GM10248 (cell line): ENCODE measurements around the gene SPINK8.
"Not testable (repeated sequence)": the region's sequence is repeated elsewhere in the genome, so short reads cannot be mapped to it uniquely, and the experiment has no call there.

Source experiments
- CTCF ChIA-PET: fragments of 300-600 bp; sonication (Branson Sonifier 250); formaldehyde crosslinking; extraction: SDS; loops from one replicate; lab custom pipeline; 2021; ENCODE audit warnings: antibody characterized with exemption; lab: Yijun Ruan, JAX
- POLR2A ChIA-PET: fragments of 350-650 bp; sonication (Branson Sonifier 250); formaldehyde crosslinking; extraction: SDS; loops from one replicate; lab custom pipeline; 2020; ENCODE audit warnings: antibody characterized with exemption; lab: Yijun Ruan, JAX
- DNase-seq: peaks from one replicate; pipeline ENCODE4 v3.0.0; 2012; ENCODE audit errors: extremely low spot score
- CTCF ChIP-seq: IDR thresholded peaks from 2 replicates; pipeline ENCODE4 v1.5.1; 2012; ENCODE audit warnings: mild to moderate bottlenecking, low read depth; ENCODE audit errors: extremely low read depth, missing control alignments, control extremely low read depth

Gene SPINK8

GRCh38 chr3:48274452-48274851 lies 59.0 kb downstream of the SPINK8 start:
- no peak for DNase-seq
- CTCF ChIA-PET, result interaction anchor here (0.9 to 14.0 kb wide), 9 partner anchors 11 to 336 kb away, joined by 3 to 308 read pairs (median 8); no protein-coding TSS in a partner anchor
- TF ChIP-seq CTCF, result no peak
- POLR2A ChIA-PET, result no interaction called here

DNA sequence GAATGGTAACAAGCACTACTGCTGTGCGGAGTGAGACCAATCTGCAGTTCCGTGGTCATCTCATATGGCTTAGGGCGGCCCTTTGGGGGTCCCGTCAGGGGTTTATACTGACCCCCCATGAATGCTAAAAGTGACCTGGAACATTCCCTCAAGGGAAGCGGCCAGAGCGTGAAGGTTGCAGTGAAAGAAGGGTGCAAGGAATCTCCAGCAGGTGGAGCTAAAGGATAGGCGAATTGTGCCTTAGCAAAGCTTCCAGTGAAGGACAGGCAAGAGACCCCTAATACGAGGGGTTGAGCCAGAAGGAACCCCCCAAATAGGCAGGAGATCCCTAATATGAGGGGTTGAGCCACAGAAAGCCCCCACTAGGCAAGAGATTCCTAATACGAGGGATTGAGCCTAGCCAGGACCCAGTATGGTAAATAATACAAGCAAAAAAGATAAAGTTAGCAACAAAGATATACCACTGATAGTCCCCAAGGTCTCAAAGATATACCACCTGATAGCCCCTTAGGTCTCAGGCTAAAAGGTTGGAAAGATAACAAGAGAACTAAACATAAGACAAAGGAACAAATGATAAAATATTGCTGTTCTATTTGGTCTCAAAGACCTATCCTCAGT lies 59.8 kb downstream of the SPINK8 start:
- ChIA-PET CTCF (interaction anchor here (0.6 to 14.0 kb wide), 16 partner anchors 8 to 572 kb away, joined by 3 to 308 read pairs (median 5); partner anchors contain the start of genes CCDC51, NME6, TMA7 and ZNF589), POLR2A (no interaction called here)
- peak; percentile 81 for TF ChIP-seq CTCF
- peak; percentile 77 for DNase-seq

GRCh38 chr3:48271763-48272498 lies 61.5 kb downstream of the SPINK8 start:
- POLR2A ChIA-PET, result no interaction called here

GRCh38 chr3:48271223-48271622 lies 62.2 kb downstream of the SPINK8 start:
- DNase-seq, POLR2A ChIA-PET: not testable (repeated sequence)
- CTCF ChIA-PET, result interaction anchor here (1.2 to 14.0 kb wide), 6 partner anchors 17 to 164 kb away, joined by 3 to 308 read pairs (median 14); no protein-coding TSS in a partner anchor

More at GRCh38 chr3:48271763-48272498, 61.5 kb downstream of the SPINK8 start:
- no peak for TF ChIP-seq CTCF
- no peak for DNase-seq
- CTCF ChIA-PET, result interaction anchor here (0.7 to 14.0 kb wide), 7 partner anchors 18 to 168 kb away, joined by 3 to 308 read pairs (median 4); partner anchors contain the start of genes CCDC51 and TMA7

GRCh38 chr3:48270306-48270705 lies 63.2 kb downstream of the SPINK8 start:
- DNase-seq, result no peak
- CTCF ChIA-PET, result interaction anchor here (0.5 to 14.0 kb wide), 6 partner anchors 16 to 287 kb away, joined by 3 to 308 read pairs (median 3); partner anchors contain the start of genes PFKFB4 and ZNF589
- POLR2A ChIA-PET, result no interaction called here

DNA sequence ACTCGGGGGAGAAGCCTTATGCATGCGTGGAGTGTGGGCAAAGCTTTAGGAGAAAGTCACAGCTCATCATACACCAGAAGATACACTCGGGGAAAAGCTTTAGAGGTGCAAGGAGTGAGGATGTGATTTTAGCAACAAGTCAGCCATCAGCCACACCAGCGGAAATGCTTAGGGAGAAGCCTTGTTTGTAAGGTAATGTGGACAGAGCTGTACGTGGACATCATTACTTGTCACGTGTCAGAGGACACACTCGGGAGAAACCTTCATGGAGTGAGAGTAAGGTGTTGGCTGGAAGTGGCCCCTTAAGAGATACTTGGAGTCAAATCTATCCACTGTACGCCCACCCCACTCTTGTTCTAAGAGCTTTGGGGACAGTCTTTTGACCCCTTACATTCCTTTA lies 63.9 kb downstream of the SPINK8 start:
- DNase-seq, result no peak
- no peak for TF ChIP-seq CTCF
- POLR2A ChIA-PET, result no interaction called here
- CTCF ChIA-PET, result interaction anchor here (0.5 to 14.0 kb wide), 9 partner anchors 15 to 287 kb away, joined by 3 to 308 read pairs (median 3); partner anchors contain the start of genes PFKFB4 and ZNF589

More at GRCh38 chr3:48270306-48270705, 63.2 kb downstream of the SPINK8 start:
- no peak for TF ChIP-seq CTCF
